ENCODE measurements around the gene NCOR2.

- TF ChIP-seq CTCF (IDR thresholded peaks at IDR 0.05): no peak
- TF ChIP-seq EP300 (IDR thresholded peaks at IDR 0.05): no peak
Measured at GRCh38 chr12:124532331-124532750, 35.1 kb downstream of the NCOR2 start.

Measured in tibial nerve (tissue), 4 donors.